Gastrocnemius medialis (tissue), 4 donors: ENCODE data around the gene CFAP92. TPM values are rescaled to one million over a fixed set of nuclear protein-coding genes. Genes with fewer than 3 reads are reported as not detected.
"Not testable (repeated sequence)": the region's sequence is repeated elsewhere in the genome, so short reads cannot be mapped to it uniquely, and the experiment has no call there.

ENCODE experiments used
- ATAC-seq, 2 donors: fragments of 150-250 bp; one replicate each; pipeline ENCODE4 v1.9.1; 2016
- DNase-seq, 2 donors: peaks; one replicate each; pipeline ENCODE4 v3.0.0-alpha.2; 2019
- H3K27ac ChIP-seq, 4 donors: fragments of 200-600 bp; sonication (generic); 1 replicate in 1 of 4; 2 replicates in 3 of 4; pipeline ENCODE4 v1.5.1; 2016 to 2018; ENCODE audit warnings: mild to moderate bottlenecking in 2 of 4, moderate library complexity in 1 of 4
- H3K27me3 ChIP-seq, 3 donors: fragments of 200-600 bp; sonication (generic) in 2 of 3; 1 replicate in 1 of 3; 2 replicates in 2 of 3; pipeline versions ENCODE4 v1.5.1 to v1.6.0; 2016 to 2019; ENCODE audit warnings: mild to moderate bottlenecking in 1 of 3, moderate library complexity in 1 of 3
- H3K36me3 ChIP-seq, 2 donors: fragments of 200-600 bp; sonication (generic) in 1 of 2; one replicate each; pipeline ENCODE4 v1.5.1; 2017 to 2018
- H3K4me1 ChIP-seq, 2 donors: fragments of 200-600 bp; sonication (generic) in 1 of 2; one replicate each; pipeline ENCODE4 v1.5.1; 2016 to 2017; ENCODE audit warnings: mild to moderate bottlenecking in 2 of 2
- H3K4me3 ChIP-seq, 4 donors: fragments of 200-600 bp; sonication (generic) in 3 of 4; 1 replicate in 1 of 4; 2 replicates in 3 of 4; pipeline ENCODE4 v1.5.1; 2016 to 2019; ENCODE audit warnings: mild to moderate bottlenecking in 2 of 4
- H3K9me3 ChIP-seq, 3 donors: fragments of 200-600 bp; sonication (generic) in 2 of 3; 1 replicate in 1 of 3; 2 replicates in 2 of 3; pipeline ENCODE4 v1.5.1; 2016 to 2019
- POLR2A ChIP-seq, 2 donors: fragments of 450-650 bp; IDR thresholded peaks; one replicate each; pipeline ENCODE4 v1.6.1; 2017; ENCODE audit warnings: antibody characterized with exemption in 2 of 2, mild to moderate bottlenecking in 2 of 2, moderate library complexity in 2 of 2
- in situ Hi-C, 4 donors: fragments of 200-750 bp; cut with MboI; loops; one replicate each; pipeline versions ENCODE4 v1.15.0 to v1.8.0; 2017; ENCODE audit warnings: low sequenced_read_pairs in 4 of 4
- intact Hi-C: fragments of 100-400 bp; cut with DNase I; formaldehyde crosslinking; loops from one replicate; pipeline ENCODE4 v1.15.1; 2023; ENCODE audit warnings: low total_unique reads
- total RNA-seq, 4 donors: library from RNA; depleted of rRNA; stranded (reverse); fragments of >200 nt; gene quantifications; one replicate each; pipeline versions ENCODE4 v1.1.0 to v1.2.3, GENCODE V29; 2016
- TF ChIP-seq, protein P1 (sequence below), 5 experiments: fragments of 450-650 bp in 3 of 5; fragments of 200-600 bp in 2 of 5; sonication (generic) in 2 of 5; IDR thresholded peaks in 4 of 5; conservative IDR thresholded peaks in 1 of 5; 1 replicate in 4 of 5; 2 replicates in 1 of 5; pipeline ENCODE4 v1.5.1; 2016 to 2019; ENCODE audit warnings: antibody characterized with exemption in 5 of 5, mild to moderate bottlenecking in 3 of 5, moderate library complexity in 3 of 5

Gene CFAP92
- total RNA-seq, 4 donors from 2014 or later, result 0.07 to 0.34 (median 0.20) TPM; not detected in 1

DNA sequence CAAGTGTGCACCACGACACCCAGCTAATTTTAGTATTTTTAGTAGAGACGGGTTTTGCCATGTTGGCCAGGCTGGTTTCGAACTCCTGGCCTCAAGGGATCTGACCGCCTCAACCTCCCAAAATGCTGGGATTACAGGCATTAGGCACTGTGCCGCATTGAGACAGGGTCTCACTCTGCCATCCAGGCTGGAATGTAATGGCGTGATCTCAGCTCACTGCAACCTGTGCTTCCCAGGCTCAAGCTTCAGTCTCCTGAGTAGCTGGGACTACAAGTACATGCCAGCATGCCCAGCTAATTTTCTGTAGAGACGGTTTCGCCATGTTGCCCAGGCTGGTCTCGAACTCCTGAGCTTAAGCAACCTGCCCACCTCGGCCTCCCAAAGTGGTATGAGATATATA, 62.8 kb downstream of the CFAP92 start:
- ATAC-seq, result no peak
- H3K9me3 ChIP-seq, result no peaks in the 10 kb centered on the region
- DNase-seq, result no peak
- no peak overlapping the region for H3K27ac ChIP-seq
- intact Hi-C loops (no loop called here), in situ Hi-C loops (no loop called here)
- no peaks in the 10 kb centered on the region for H3K36me3 ChIP-seq
- TF ChIP-seq, protein P1, sequence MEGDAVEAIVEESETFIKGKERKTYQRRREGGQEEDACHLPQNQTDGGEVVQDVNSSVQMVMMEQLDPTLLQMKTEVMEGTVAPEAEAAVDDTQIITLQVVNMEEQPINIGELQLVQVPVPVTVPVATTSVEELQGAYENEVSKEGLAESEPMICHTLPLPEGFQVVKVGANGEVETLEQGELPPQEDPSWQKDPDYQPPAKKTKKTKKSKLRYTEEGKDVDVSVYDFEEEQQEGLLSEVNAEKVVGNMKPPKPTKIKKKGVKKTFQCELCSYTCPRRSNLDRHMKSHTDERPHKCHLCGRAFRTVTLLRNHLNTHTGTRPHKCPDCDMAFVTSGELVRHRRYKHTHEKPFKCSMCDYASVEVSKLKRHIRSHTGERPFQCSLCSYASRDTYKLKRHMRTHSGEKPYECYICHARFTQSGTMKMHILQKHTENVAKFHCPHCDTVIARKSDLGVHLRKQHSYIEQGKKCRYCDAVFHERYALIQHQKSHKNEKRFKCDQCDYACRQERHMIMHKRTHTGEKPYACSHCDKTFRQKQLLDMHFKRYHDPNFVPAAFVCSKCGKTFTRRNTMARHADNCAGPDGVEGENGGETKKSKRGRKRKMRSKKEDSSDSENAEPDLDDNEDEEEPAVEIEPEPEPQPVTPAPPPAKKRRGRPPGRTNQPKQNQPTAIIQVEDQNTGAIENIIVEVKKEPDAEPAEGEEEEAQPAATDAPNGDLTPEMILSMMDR (IDR thresholded peaks at IDR 0.05 in 4 of 5, conservative IDR thresholded peaks at IDR 0.05 in 1 of 5), result no peak
- no peak for TF ChIP-seq POLR2A (IDR thresholded peaks at IDR 0.05)
- H3K27me3 ChIP-seq, result no peaks in the 10 kb centered on the region
- no peak overlapping the region for H3K4me3 ChIP-seq
- H3K4me1 ChIP-seq, result no peaks in the 10 kb centered on the region

DNA sequence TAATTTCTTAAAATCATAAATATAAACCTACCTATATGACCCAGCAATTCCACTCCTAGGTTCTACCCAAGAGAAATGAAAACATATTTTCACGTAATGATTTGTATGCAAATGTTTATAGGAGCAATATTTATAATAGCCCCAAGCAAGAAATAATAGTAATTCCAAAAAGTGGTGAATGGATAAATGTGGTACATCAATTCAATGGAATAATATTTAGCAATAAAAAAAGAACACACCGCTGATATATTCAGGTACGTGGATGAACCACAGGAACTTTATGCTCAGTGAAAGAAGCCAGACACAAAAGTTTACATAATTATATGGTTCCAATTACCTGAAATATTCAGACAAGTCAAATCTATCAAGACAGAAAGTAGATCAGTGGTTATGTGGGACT, 64.5 kb downstream of the CFAP92 start:
- H3K27me3 ChIP-seq, result no peaks in the 10 kb centered on the region
- H3K9me3 ChIP-seq, result no peaks in the 10 kb centered on the region
- no peak overlapping the region for H3K27ac ChIP-seq
- H3K4me3 ChIP-seq, result no peak overlapping the region
- no peaks in the 10 kb centered on the region for H3K36me3 ChIP-seq
- intact Hi-C loops, result no loop called here
- TF ChIP-seq, protein P1 (IDR thresholded peaks at IDR 0.05 in 4 of 5, conservative IDR thresholded peaks at IDR 0.05 in 1 of 5), result no peak
- DNase-seq (no peak), ATAC-seq (no peak)
- in situ Hi-C loops, result no loop called here
- H3K4me1 ChIP-seq, result no peaks in the 10 kb centered on the region

DNA sequence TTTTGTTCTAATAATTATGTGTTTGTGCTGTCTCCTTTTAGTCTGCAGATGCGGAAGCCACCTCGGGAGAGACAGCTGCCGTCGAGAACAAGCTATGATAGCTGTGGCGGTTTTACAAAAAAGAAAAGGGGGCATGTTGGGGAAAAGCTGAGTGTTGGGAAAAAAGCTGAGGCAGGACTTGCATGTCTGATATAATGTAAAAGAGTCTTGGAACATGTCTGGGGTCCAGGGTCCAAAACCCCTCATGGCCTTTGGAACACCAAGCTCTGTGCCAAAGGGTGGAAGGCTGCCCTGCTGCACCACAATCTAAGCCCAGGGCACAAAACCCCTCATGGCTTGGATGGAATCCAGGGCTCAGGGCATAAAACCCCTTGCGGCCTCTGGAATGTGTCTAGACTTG, 69.9 kb downstream of the CFAP92 start:
- H3K27me3 ChIP-seq, H3K4me1 ChIP-seq, H3K36me3 ChIP-seq, in situ Hi-C loops, ATAC-seq, DNase-seq, H3K4me3 ChIP-seq, H3K27ac ChIP-seq, intact Hi-C loops, H3K9me3 ChIP-seq: not testable (repeated sequence)

DNA sequence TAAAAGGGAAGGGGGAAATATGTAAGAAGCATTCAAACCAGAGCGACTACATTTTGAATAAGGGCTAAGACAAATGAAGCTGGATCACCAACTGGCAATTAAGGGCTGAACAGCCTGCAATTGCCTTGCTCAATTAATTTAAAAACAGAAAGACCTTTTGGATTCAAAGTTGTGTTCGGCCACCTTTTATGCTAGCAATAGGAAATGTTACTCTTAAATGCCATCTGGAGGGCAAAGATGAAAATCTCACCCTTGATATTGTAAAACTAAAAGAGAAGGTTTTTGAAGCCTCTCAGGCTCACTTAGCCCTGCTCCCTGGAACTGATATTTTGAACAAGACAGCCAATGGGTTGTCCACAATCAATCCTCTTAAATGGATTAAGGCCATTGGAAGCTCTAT, 70.3 kb downstream of the CFAP92 start:
- no peaks in the 10 kb centered on the region for H3K9me3 ChIP-seq
- intact Hi-C loops (no loop called here), in situ Hi-C loops (no loop called here)
- TF ChIP-seq, protein P1 (IDR thresholded peaks at IDR 0.05 in 4 of 5, conservative IDR thresholded peaks at IDR 0.05 in 1 of 5), result no peak
- TF ChIP-seq POLR2A (IDR thresholded peaks at IDR 0.05), result no peak
- ATAC-seq (no peak), DNase-seq (no peak)
- H3K27me3 ChIP-seq, result no peaks in the 10 kb centered on the region
- no peaks in the 10 kb centered on the region for H3K36me3 ChIP-seq
- H3K4me1 ChIP-seq, result no peaks in the 10 kb centered on the region
- H3K4me3 ChIP-seq, result no peak overlapping the region
- H3K27ac ChIP-seq, result no peak overlapping the region

DNA sequence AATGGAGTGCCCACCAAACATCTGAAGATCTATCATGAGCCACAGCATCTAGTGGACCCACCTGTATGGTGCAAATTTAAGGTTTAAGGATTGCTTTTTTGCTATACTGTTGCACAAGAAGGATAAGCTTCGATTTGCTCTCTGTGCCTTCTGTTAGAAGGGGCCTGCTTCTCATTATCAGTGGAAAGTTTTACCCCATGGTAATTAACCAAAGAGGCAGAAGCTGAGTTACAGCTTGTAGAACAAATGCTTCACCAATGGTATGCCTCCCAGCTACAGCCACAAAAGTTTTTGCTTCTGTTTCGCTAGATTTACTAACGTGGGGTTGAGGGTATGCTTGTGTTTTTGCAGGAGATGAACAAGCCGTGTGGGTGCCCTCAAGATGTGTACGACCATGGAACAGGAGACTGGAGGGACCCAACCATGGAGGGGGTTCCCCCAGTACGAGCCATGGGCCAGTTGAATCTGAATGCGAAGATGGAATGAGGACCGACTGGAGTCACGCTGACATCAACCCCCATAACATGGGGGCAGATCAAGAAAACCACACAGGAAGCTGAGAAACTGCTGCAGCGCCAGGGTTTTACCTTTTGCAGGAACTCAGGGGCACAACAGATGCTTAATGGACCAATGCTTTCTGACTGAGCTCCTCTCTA, 70.9 kb downstream of the CFAP92 start:
- Histone ChIP-seq H3K27ac (no peak overlapping the region), H3K27me3 (no peaks in the 10 kb centered on the region), H3K4me3 (no peak overlapping the region), H3K4me1 (no peaks in the 10 kb centered on the region), H3K36me3 (no peaks in the 10 kb centered on the region), H3K9me3 (no peaks in the 10 kb centered on the region)
- in situ Hi-C loops, result no loop called here
- intact Hi-C loops, result no loop called here
- DNase-seq, result no peak
- TF ChIP-seq, protein P1 (IDR thresholded peaks at IDR 0.05 in 4 of 5, conservative IDR thresholded peaks at IDR 0.05 in 1 of 5), result no peak
- TF ChIP-seq POLR2A (IDR thresholded peaks at IDR 0.05), result no peak
- ATAC-seq, result no peak
